Pulmonary artery endothelial cell (primary cell): ENCODE results near the gene RNU5B-1. TPM values are rescaled to one million over a fixed set of nuclear protein-coding genes. Genes with fewer than 3 reads are reported as not detected.

Source experiments
- DNase-seq: peaks from one replicate; pipeline ENCODE4 v3.0.0-alpha.2; 2011; ENCODE audit warnings: low read depth, low spot score
- total RNA-seq: library from RNA; depleted of rRNA; stranded (reverse); fragments of >200 nt; gene quantifications from 2 replicates; pipeline ENCODE4 v1.2.3, GENCODE V29; 2014

Gene RNU5B-1
- total RNA-seq, 1 donor from 2014 or later = not detected

- DNase-seq = no peak
Measured at GRCh38 chr15:65327651-65328393, 23.3 kb downstream of the RNU5B-1 start.

- no peak for DNase-seq
Measured at GRCh38 chr15:65328506-65329287, 24.2 kb downstream of the RNU5B-1 start.

- no peak for DNase-seq
Measured at GRCh38 chr15:65329288-65329983, 25.0 kb downstream of the RNU5B-1 start.

DNA sequence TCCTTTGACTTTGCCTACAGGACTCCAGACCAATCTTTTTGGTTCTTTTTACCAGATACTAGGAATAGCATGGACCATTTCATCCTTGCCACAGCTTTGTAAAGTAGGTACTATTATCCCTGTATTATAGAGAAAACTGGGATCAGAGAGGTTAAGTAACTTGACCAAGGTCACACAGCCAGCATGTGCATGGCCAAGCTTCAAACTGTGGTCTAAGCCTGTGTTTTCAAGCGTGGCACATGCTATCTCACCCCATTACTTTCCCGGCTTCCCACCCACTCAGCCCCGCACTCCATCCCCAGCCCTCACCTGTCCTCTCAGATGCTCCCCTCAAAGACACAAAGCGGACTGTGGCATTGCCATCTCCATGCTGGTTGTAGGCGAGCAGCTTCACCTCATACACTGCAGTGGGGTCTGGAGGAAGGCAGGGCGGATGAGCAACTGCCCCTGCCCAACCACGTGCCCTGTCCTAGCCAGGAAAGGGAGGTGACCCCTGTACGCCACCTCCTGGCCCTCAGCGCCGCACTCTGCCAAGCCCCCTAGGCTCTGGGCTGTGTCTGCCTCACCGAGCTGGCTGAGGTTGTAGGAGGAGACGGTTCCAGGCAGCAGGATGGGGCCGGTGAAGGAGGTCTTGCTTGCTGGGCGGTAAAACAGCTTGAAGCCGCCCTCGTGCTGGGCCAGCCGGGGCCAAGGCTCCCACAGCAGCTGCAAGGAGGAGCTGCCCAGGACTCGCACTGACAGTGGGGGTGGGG lies 25.7 kb downstream of the RNU5B-1 start:
- no peak for DNase-seq

DNA sequence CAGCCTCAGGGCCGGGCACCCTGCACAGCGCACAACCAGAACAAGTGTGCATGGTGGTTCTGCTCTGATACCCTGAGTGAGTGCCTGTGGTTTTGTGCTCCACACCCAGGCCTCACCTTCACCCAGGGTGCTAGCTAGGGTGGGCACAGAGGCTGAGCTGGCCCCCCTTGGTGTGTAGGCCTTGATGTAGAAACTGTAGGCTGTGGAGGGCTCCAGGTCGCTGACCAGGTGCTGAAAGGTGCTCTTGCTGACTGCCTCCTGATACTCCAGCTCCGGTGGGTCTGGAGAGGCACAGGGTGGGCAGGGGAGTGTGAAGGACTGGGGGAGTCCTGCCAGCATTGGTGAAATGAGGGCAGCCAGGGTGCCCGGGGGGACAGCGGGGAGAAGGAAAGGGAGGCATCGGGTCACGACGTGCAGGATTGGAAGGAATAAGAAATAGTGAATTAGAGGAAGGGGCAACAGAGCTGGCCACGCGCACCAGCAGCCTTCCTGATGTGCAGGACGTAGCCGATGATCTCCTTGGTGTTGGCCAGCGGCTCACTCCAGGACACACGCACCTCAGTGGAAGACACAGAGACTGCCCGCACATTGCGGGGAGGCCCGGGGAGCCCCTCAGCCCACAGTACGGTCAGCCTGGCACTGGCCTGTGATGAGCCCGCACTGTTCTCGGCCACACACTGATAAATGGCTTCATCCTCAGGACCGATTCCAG lies 26.6 kb downstream of the RNU5B-1 start:
- no peak for DNase-seq

GRCh38 chr15:65331811-65332210 lies 27.3 kb downstream of the RNU5B-1 start:
- DNase-seq = no peak

- DNase-seq = no peak
Measured at GRCh38 chr15:65332391-65333147, 28.1 kb downstream of the RNU5B-1 start.

GRCh38 chr15:65333148-65333820 lies 28.8 kb downstream of the RNU5B-1 start:
- no peak for DNase-seq

DNA sequence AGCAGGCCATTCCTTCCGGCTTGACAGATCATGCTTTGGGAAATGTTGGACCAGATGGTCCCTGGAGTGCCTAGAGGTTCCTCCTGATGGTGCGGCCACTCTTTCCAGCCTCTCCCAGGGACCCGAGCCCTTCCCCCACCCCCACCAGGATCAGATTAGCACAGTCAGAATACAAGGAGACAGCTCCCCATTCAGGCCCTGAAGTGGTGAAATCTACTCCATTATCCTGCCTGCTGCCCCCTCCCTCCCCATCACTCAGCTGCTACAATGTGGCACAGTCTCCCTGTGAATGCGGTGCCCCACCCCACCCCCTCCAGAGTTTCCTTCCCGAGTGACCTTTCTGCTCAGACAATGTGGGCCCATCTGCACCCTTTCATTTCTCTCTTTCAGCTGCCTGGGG lies 29.4 kb downstream of the RNU5B-1 start:
- no peak for DNase-seq

- no peak for DNase-seq
Measured at GRCh38 chr15:65334586-65335231, 30.2 kb downstream of the RNU5B-1 start.

GRCh38 chr15:65335278-65336055 lies 31.0 kb downstream of the RNU5B-1 start:
- no peak for DNase-seq

- DNase-seq = no peak
Measured at GRCh38 chr15:65336493-65337435, 32.3 kb downstream of the RNU5B-1 start.

GRCh38 chr15:65337436-65338070 lies 33.1 kb downstream of the RNU5B-1 start:
- no peak for DNase-seq

DNA sequence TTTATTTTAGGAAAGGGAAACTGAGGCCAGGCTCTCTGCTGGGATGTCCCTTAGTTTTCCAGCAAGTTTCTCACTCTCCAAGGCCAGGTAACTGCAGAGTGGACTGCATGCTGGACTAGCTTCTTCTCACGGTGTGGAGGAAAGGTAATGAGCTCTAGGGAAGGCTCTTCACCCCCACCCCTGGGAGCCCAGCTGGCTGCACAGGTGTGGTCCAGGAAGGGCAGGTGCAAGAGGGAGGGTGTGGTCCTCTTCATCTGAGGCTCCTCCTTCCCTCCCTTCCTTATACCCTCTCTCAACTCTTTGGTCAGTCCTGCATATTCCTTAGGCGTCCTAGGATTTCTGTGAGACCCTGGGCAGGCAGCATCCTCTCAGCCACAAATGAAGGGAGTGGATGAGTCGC lies 33.9 kb downstream of the RNU5B-1 start:
- no peak for DNase-seq

DNA sequence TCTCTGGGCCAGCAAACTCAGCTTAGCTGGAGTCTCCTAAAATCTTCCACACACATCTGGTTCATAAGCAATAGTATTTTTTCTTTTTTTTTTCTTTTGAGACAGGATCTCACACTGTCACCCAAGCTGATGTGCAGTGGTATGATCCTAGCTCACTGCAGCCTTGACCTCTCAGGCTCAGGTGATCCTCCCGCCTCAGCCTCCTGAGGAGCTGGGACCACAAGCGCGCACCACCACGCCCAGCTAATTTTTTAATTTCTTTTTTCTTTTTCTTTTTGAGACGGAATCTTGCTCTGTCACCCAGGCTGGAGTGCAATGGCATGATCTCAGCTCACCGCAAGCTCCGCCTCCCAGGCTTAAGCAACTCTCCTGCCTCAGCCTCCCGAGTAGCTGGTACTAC lies 34.3 kb downstream of the RNU5B-1 start:
- DNase-seq = no peak

DNA sequence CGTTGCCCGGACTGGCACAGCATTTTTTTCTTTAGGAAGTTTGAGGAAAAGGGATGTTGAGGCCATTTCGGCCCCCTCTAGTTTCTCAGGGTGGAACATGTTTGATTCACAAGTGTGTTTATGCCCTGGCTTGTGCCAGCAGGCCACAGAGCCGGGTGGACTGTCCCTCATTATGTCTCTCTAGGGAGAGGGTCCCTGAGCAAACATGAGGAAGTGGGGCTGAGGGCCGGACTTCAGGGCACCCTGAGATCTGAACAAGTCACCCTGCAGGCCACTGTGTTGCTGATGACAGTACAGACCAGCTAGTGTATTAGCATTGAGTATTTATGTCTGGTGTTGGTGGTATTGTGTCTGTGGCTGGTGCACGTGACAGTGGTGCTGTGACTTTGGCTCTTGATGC lies 34.9 kb downstream of the RNU5B-1 start:
- no peak for DNase-seq

- no peak for DNase-seq
Measured at GRCh38 chr15:65339920-65340319, 35.4 kb downstream of the RNU5B-1 start.
